Measurements from ENCODE around the gene HOXD13. TPM values are rescaled to one million over a fixed set of nuclear protein-coding genes. Genes with fewer than 3 reads are reported as not detected.

The HOXD13 gene
- total RNA-seq, 1 experiment from 2014 or later = not detected

DNA sequence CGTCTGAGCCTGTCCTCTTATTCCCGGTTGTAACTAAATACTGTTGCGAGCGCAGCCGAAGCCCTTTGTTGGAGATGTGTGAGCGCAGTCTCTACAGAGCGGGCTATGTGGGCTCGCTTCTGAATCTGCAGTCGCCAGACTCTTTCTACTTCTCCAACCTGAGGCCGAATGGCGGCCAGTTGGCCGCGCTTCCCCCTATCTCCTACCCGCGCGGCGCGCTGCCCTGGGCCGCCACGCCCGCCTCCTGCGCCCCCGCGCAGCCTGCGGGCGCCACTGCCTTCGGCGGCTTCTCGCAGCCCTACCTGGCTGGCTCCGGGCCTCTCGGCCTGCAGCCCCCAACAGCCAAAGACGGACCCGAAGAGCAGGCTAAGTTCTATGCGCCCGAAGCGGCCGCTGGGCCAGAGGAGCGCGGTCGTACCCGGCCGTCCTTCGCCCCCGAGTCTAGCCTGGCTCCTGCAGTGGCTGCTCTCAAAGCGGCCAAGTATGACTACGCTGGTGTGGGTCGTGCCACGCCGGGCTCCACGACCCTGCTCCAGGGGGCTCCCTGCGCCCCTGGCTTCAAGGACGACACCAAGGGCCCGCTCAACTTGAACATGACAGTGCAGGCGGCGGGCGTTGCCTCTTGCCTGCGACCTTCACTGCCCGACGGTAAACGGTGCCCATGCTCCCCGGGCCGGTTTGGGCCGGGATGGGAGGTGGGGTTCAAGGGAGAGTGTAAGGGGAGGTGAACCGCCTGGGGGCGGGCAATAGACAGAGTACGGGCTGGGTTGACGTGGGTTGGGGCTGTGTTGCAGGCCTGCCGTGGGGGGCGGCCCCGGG, 7.4 kb downstream of the HOXD13 start, which contains the start of gene HOXD12:
HOXD12 (plus strand) TSS at position 68 of the 819 bp plus-strand sequence; CDS start at position 75, 7 bp downstream.
- Mint-ChIP-seq H3K36me3 (ENCODE audit: insufficient read depth, unreplicated experiment) (no peaks in the 10 kb centered on the region), H3K9me3 (ENCODE audit: unreplicated experiment) (no peaks in the 10 kb centered on the region), H3K4me3 (ENCODE audit: unreplicated experiment) (no peak within 1 kb of the TSS), H3K27me3 (ENCODE audit: insufficient read depth, unreplicated experiment) (peaks cover 41% of the 10 kb centered on the region), H3K4me1 (ENCODE audit: low read depth, unreplicated experiment) (peaks cover 8% of the 10 kb centered on the region), H3K27ac (ENCODE audit: unreplicated experiment) (no peak within 1 kb of the TSS)
- ChIA-PET CTCF (no interaction called here), POLR2A (no interaction called here)
- peak in 1 of 2 experiments; percentile 27 for DNase-seq
- BruUV-seq (replicated peaks) = no TSS peak
- Histone ChIP-seq H3K4me3 (ENCODE audit: low read depth, low read length) (no peak within 1 kb of the TSS), H3K9me3 (no peaks in the 10 kb centered on the region), H3K36me3 (ENCODE audit: control insufficient read depth, insufficient read depth, low read length) (no peaks in the 10 kb centered on the region), H3K27me3 (replicated peaks; ENCODE audit: control insufficient read depth, insufficient read depth, low read length) (peaks cover 5% of the 10 kb centered on the region), H3K4me1 (peaks cover 17% of the 10 kb centered on the region)
- no peak for TF ChIP-seq CTCF (IDR thresholded peaks at IDR 0.05; ENCODE audit: insufficient read depth in 1 of 2, low read depth in 1 of 2, low read length in 1 of 2, severe bottlenecking in 1 of 2, unreplicated experiment in 1 of 2)
- intact Hi-C loops (cut with micrococcal nuclease; ENCODE audit: unreplicated experiment) = loop anchor here (10.0 kb wide), 2 partner anchors 495 to 1065 kb away; no protein-coding TSS in a partner anchor

- DNase-seq = peak in 1 of 2 experiments; percentile 10
- H3K27me3 ChIP-seq (replicated peaks; ENCODE audit: control insufficient read depth, insufficient read depth, low read length) = peaks cover 5% of the 10 kb centered on the region
- H3K27ac Mint-ChIP-seq (ENCODE audit: unreplicated experiment) = no peak overlapping the region
- no peaks in the 10 kb centered on the region for H3K36me3 Mint-ChIP-seq (ENCODE audit: insufficient read depth, unreplicated experiment)
- H3K9me3 Mint-ChIP-seq (ENCODE audit: unreplicated experiment) = no peaks in the 10 kb centered on the region
- BruUV-seq (replicated peaks) = no TSS peak
- peaks cover 18% of the 10 kb centered on the region for H3K4me1 ChIP-seq
- no peak overlapping the region for H3K4me3 ChIP-seq (ENCODE audit: low read depth, low read length)
- peaks cover 48% of the 10 kb centered on the region for H3K27me3 Mint-ChIP-seq (ENCODE audit: insufficient read depth, unreplicated experiment)
- H3K4me1 Mint-ChIP-seq (ENCODE audit: low read depth, unreplicated experiment) = peaks cover 8% of the 10 kb centered on the region
- H3K36me3 ChIP-seq (ENCODE audit: control insufficient read depth, insufficient read depth, low read length) = no peaks in the 10 kb centered on the region
- H3K4me3 Mint-ChIP-seq (ENCODE audit: unreplicated experiment) = no peak overlapping the region
- CTCF ChIA-PET = no interaction called here
- POLR2A ChIA-PET = no interaction called here
- intact Hi-C loops (cut with micrococcal nuclease; ENCODE audit: unreplicated experiment) = no loop called here
- no peak for TF ChIP-seq CTCF (IDR thresholded peaks at IDR 0.05; ENCODE audit: insufficient read depth in 1 of 2, low read depth in 1 of 2, low read length in 1 of 2, severe bottlenecking in 1 of 2, unreplicated experiment in 1 of 2)
- H3K9me3 ChIP-seq = no peaks in the 10 kb centered on the region
These were observed 8.1 kb downstream of the HOXD13 start for GRCh38 chr2:176100547-176101140.

DNA sequence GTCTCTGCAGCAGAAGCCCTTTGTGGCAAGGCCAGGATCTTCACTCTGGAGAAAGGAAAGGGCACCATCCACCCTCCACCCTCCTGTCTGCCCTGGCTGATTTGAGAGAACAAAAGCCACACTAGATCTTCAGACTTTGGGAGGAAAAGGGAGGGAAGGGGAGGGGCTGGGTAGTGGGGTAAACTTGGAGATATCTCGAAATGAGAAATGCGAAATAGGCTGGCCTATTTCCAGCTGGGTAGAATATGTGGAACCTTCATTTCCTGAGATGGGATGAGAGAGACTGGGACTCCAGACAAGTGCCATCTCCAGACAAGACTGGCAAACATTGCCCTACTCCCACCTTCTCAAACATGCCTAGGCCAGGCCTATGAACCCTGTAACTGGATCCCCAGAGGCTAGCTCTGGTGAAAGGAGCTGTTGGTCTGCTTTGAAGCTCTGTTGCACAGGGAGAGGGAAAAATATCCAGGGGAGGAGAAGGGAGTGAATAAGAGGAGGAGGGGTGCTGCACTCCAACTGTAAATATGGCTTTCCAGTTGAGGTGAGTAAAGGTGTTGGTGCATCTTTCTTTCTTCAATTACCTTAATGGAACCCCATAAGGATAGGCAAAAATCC, 8.8 kb downstream of the HOXD13 start:
- Histone ChIP-seq H3K36me3 (ENCODE audit: control insufficient read depth, insufficient read depth, low read length) (no peaks in the 10 kb centered on the region), H3K4me3 (ENCODE audit: low read depth, low read length) (no peak overlapping the region), H3K4me1 (peaks cover 18% of the 10 kb centered on the region), H3K27me3 (replicated peaks; ENCODE audit: control insufficient read depth, insufficient read depth, low read length) (peaks cover 9% of the 10 kb centered on the region), H3K9me3 (no peaks in the 10 kb centered on the region)
- TF ChIP-seq CTCF (IDR thresholded peaks at IDR 0.05; ENCODE audit: insufficient read depth in 1 of 2, low read depth in 1 of 2, low read length in 1 of 2, severe bottlenecking in 1 of 2, unreplicated experiment in 1 of 2) = no peak
- H3K4me3 Mint-ChIP-seq (ENCODE audit: unreplicated experiment) = no peak overlapping the region
- intact Hi-C loops (cut with micrococcal nuclease; ENCODE audit: unreplicated experiment) = no loop called here
- CTCF ChIA-PET = no interaction called here
- DNase-seq = peak in 1 of 2 experiments; percentile 17
- no peaks in the 10 kb centered on the region for H3K9me3 Mint-ChIP-seq (ENCODE audit: unreplicated experiment)
- no peaks in the 10 kb centered on the region for H3K36me3 Mint-ChIP-seq (ENCODE audit: insufficient read depth, unreplicated experiment)
- POLR2A ChIA-PET = no interaction called here
- no TSS peak for BruUV-seq (replicated peaks)
- no peak overlapping the region for H3K27ac Mint-ChIP-seq (ENCODE audit: unreplicated experiment)
- H3K4me1 Mint-ChIP-seq (ENCODE audit: low read depth, unreplicated experiment) = peaks cover 13% of the 10 kb centered on the region
- H3K27me3 Mint-ChIP-seq (ENCODE audit: insufficient read depth, unreplicated experiment) = peaks cover 54% of the 10 kb centered on the region
